Fibroblast of lung (primary cell): ENCODE results near the gene RAI1. TPM values are rescaled to one million over a fixed set of nuclear protein-coding genes. Genes with fewer than 3 reads are reported as not detected.

ENCODE experiments used
- DNase-seq, 2 donors: peaks; one replicate each; pipeline versions ENCODE4 v3.0.0 to v3.0.0-alpha.2; 2010; ENCODE audit warnings: low read depth in 2 of 2
- H2AFZ ChIP-seq: 2 replicates; pipeline ENCODE4 v1.5.1; 2012; ENCODE audit warnings: low read length, control low read depth, inconsistent platforms
- H3K27ac ChIP-seq: 2 replicates; pipeline ENCODE4 v1.5.1; 2011; ENCODE audit warnings: low read length, control low read depth; ENCODE audit not compliant: insufficient read depth
- H3K27me3 ChIP-seq: 2 replicates; pipeline ENCODE4 v1.5.1; 2011; ENCODE audit warnings: mild to moderate bottlenecking, low read length; ENCODE audit not compliant: control insufficient read depth, insufficient read depth
- H3K36me3 ChIP-seq: 2 replicates; pipeline ENCODE4 v1.5.1; 2011; ENCODE audit warnings: low read length; ENCODE audit not compliant: control insufficient read depth, insufficient read depth
- H3K4me1 ChIP-seq: 2 replicates; pipeline ENCODE4 v1.5.1; 2011; ENCODE audit warnings: low read length; ENCODE audit not compliant: control insufficient read depth, insufficient read depth; ENCODE audit errors: extremely low read depth
- H3K4me2 ChIP-seq: 2 replicates; pipeline ENCODE4 v1.5.1; 2011; ENCODE audit warnings: low read length, control low read depth; ENCODE audit not compliant: insufficient read depth; ENCODE audit errors: extremely low read depth
- H3K4me3 ChIP-seq, 4 experiments: fragments of 200-600 bp in 1 of 4; sonication (generic) in 1 of 4; replicated peaks in 1 of 4; 2 replicates each; pipeline ENCODE4 v1.5.1; 2011 to 2016; ENCODE audit warnings: low read length in 4 of 4, low read depth in 3 of 4, mild to moderate bottlenecking in 3 of 4, control low read depth in 2 of 4, inconsistent platforms in 1 of 4, mixed read lengths in 1 of 4; ENCODE audit not compliant: insufficient read depth in 1 of 4; ENCODE audit errors: control extremely low read depth in 1 of 4
- H3K79me2 ChIP-seq: 2 replicates; pipeline ENCODE4 v1.5.1; 2012; ENCODE audit warnings: mild to moderate bottlenecking, low read length, inconsistent platforms; ENCODE audit not compliant: control insufficient read depth, insufficient read depth
- H3K9ac ChIP-seq: 2 replicates; pipeline ENCODE4 v1.5.1; 2011; ENCODE audit warnings: mild to moderate bottlenecking, low read length, control low read depth; ENCODE audit not compliant: insufficient read depth
- H3K9me3 ChIP-seq: 2 replicates; pipeline ENCODE4 v1.5.1; 2012; ENCODE audit warnings: low read depth, low read length; ENCODE audit not compliant: control insufficient read depth, insufficient read depth
- H4K20me1 ChIP-seq: 2 replicates; pipeline ENCODE4 v1.5.1; 2011; ENCODE audit warnings: low read length; ENCODE audit not compliant: control insufficient read depth, insufficient read depth; ENCODE audit errors: extremely low read depth
- EZH2 ChIP-seq: IDR thresholded peaks from 2 replicates; pipeline ENCODE4 v1.5.1; 2012; ENCODE audit warnings: low read length, control low read depth, mild to moderate bottlenecking; ENCODE audit errors: missing control alignments
- polyA plus RNA-seq, 2 donors: library from polyadenylated mRNA; depleted of rRNA in 1 of 2; stranded (reverse) in 1 of 2; unstranded in 1 of 2; fragments of >200 nt; gene quantifications; 2 replicates each; pipeline ENCODE4 v1.2.1, GENCODE V29; 2011 to 2012; ENCODE audit warnings: missing spikeins in 1 of 2
- total RNA-seq: library from RNA; depleted of rRNA; stranded (reverse); fragments of >200 nt; gene quantifications from 2 replicates; pipeline ENCODE4 v1.2.1, GENCODE V29; 2014
- TF ChIP-seq, protein P1 (sequence below), 2 donors: IDR thresholded peaks in 1 of 2; conservative IDR thresholded peaks in 1 of 2; 1 replicate in 1 of 2; 2 replicates in 1 of 2; pipeline ENCODE4 v1.5.1; 2011 to 2012; ENCODE audit warnings: low read length in 2 of 2, control low read depth in 1 of 2, inconsistent platforms in 1 of 2, low read depth in 1 of 2, mild to moderate bottlenecking in 1 of 2

Gene RAI1
- total and polyA plus RNA-seq, 2 donors (not counting 1 experiment from before 2014, with no cell fraction given), result 2.1 to 6.6 TPM

DNA sequence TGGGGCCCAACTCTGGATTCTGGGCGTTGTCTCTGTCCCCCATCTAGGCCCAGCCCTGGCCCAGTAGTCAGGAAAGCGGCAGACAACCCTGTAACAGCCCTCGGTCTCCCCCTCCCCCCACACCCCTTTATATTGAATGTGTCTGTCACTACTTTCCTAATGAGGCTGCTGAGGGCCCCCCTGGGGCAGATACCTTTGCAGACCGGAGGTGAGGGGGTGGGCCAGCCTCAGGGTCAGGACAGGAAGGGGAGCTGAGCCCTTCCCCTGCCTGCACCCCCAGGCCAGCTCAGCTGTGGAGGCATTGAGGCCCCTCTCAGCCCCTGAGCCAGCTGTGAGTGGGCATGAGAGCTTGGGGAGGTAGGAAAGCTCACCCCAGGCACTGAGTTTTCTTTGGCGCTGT is 17.1 kb downstream of the RAI1 start:
- Histone ChIP-seq H3K36me3 (no peaks in the 10 kb centered on the region), H3K79me2 (peaks cover 87% of the 10 kb centered on the region), H3K27ac (no peak overlapping the region), H3K9ac (no peak overlapping the region), H3K4me2 (no peak overlapping the region), H4K20me1 (no peaks in the 10 kb centered on the region), H3K27me3 (no peaks in the 10 kb centered on the region), H3K4me3 (no peak overlapping the region), H2AFZ (no peak overlapping the region), H3K9me3 (no peaks in the 10 kb centered on the region), H3K4me1 (peaks cover 22% of the 10 kb centered on the region)
- no peak for DNase-seq
- no peak for TF ChIP-seq EZH2
- TF ChIP-seq, protein P1, sequence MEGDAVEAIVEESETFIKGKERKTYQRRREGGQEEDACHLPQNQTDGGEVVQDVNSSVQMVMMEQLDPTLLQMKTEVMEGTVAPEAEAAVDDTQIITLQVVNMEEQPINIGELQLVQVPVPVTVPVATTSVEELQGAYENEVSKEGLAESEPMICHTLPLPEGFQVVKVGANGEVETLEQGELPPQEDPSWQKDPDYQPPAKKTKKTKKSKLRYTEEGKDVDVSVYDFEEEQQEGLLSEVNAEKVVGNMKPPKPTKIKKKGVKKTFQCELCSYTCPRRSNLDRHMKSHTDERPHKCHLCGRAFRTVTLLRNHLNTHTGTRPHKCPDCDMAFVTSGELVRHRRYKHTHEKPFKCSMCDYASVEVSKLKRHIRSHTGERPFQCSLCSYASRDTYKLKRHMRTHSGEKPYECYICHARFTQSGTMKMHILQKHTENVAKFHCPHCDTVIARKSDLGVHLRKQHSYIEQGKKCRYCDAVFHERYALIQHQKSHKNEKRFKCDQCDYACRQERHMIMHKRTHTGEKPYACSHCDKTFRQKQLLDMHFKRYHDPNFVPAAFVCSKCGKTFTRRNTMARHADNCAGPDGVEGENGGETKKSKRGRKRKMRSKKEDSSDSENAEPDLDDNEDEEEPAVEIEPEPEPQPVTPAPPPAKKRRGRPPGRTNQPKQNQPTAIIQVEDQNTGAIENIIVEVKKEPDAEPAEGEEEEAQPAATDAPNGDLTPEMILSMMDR (conservative IDR thresholded peaks at IDR 0.05 in 1 of 2, IDR thresholded peaks at IDR 0.05 in 1 of 2; ENCODE audit: low read depth in 1 of 2, low read length in 2 of 2), result no peak

DNA sequence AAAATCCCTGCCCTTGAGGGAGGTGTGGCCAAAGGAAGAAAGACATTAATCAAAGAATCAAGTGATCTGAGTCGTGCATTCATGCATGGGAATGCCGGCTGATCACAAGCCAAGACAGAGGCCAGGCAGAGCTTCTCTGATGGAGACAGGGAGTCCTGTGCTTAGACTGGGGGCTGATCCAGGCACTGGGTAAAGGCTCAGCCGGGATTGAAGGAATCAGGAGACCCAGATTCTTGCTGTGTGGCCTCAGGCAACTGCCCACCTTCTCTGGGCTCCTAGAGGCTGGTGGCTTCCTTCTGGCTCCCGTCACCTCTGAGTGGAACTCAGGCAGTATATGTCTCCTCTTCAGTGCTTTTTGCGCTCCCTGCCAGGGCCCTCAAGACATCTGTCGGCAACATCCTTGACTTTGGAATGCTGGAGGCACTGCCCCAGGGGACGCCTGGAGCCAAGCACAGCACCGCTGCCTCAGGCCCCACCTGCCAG is 17.7 kb downstream of the RAI1 start:
- H3K27me3 ChIP-seq, result no peaks in the 10 kb centered on the region
- TF ChIP-seq, protein P1 (conservative IDR thresholded peaks at IDR 0.05 in 1 of 2, IDR thresholded peaks at IDR 0.05 in 1 of 2; ENCODE audit: low read depth in 1 of 2, low read length in 2 of 2), result no peak
- no peak for TF ChIP-seq EZH2
- DNase-seq, result peak in 1 of 2 donors; percentile 66
- H3K36me3 ChIP-seq, result no peaks in the 10 kb centered on the region
- no peak overlapping the region for H3K4me3 ChIP-seq
- no peaks in the 10 kb centered on the region for H4K20me1 ChIP-seq
- H2AFZ ChIP-seq, result no peak overlapping the region
- no peak overlapping the region for H3K9ac ChIP-seq
- peaks cover 85% of the 10 kb centered on the region for H3K79me2 ChIP-seq
- H3K4me1 ChIP-seq, result peaks cover 17% of the 10 kb centered on the region
- no peaks in the 10 kb centered on the region for H3K9me3 ChIP-seq
- H3K27ac ChIP-seq, result no peak overlapping the region
- no peak overlapping the region for H3K4me2 ChIP-seq

DNA sequence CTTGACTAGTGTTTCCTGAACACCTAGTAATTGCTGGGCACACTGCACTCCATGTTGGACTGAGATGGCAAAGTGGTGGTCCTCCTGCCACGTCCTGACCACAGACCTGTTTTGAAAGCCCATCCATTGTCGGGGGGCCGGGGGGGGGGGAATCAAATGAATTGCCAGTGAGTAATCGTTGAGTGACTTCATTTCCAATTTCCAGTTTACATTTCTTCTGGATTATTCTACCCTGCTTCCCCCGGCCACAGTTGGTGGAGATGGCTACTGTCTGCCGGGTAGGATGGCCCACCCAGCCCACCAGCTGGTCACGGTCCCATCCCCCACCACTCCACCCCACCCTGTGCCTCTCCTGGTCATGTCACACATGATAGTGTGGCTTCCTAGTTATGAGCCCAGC is 18.2 kb downstream of the RAI1 start:
- DNase-seq, result no peak
- H2AFZ ChIP-seq, result no peak overlapping the region
- H3K27ac ChIP-seq, result no peak overlapping the region
- H3K79me2 ChIP-seq, result peaks cover 89% of the 10 kb centered on the region
- H3K27me3 ChIP-seq, result no peaks in the 10 kb centered on the region
- peaks cover 14% of the 10 kb centered on the region for H3K4me1 ChIP-seq
- TF ChIP-seq EZH2, result no peak
- TF ChIP-seq, protein P1 (conservative IDR thresholded peaks at IDR 0.05 in 1 of 2, IDR thresholded peaks at IDR 0.05 in 1 of 2; ENCODE audit: low read depth in 1 of 2, low read length in 2 of 2), result no peak
- no peaks in the 10 kb centered on the region for H3K36me3 ChIP-seq
- no peak overlapping the region for H3K9ac ChIP-seq
- no peaks in the 10 kb centered on the region for H4K20me1 ChIP-seq
- H3K4me3 ChIP-seq, result no peak overlapping the region
- no peaks in the 10 kb centered on the region for H3K9me3 ChIP-seq
- no peak overlapping the region for H3K4me2 ChIP-seq
